Measurements from ENCODE around the gene STRBP.

STRBP gene

DNA sequence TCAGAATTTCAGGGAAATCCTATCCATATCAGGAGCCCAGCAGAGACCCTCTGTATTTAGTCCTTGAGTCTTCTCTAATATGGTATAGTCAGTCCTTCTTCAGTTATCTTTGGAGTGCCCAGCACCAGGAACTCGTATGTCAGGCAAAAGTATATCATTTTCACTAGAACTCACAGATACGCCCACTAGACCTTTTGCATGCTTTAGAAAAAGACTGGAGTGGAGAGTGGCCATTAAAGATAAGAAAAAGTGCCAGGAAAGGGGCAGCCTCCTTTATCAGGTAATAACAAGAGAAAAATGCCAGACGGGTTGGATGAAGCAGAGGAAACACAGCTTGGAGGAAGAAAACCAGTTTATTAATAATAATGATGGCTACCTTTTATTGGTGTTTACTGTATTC, 171.4 kb downstream of the STRBP start:
- no peak for DNase-seq (ENCODE audit: low read depth)

DNA sequence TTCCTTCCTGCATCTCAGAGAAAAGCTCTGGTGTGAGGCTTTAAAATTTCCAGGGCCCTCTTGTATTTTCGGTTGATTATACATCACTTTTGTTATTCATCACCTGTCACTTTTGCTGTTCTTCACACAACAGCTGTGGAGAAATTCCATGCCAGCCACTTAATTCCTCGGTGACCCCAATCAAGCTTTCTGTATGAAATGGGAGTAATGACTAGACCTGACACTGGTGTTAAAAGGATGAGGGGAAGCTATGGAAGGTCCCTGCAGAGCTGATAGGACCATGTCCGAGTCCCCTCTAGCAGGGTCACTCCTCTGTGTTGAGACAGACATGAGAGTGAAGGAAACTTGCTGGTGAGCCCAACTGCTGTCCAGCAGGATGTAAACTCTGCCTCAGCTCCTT, 175.2 kb downstream of the STRBP start:
- no peak for DNase-seq (ENCODE audit: low read depth)

DNA sequence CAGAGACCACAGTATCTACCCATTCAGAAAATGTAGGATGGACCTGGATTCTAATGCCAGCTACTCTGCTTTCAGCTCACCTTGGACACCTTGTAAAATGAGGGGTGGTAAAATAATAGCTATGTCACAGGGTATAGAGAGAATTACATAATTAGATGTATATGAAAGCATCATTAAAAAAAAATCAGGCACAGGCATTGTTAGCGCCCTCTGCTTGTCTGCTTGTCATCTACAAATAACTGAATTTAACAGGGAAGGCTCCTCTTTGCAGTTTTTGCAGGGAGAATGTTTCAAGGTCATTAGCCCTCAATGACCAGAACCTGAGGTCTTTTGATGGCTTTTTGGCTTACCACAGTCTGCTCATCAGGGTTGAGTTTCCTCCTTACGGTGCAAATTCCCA, 176.9 kb downstream of the STRBP start:
- DNase-seq (ENCODE audit: low read depth): no peak

DNA sequence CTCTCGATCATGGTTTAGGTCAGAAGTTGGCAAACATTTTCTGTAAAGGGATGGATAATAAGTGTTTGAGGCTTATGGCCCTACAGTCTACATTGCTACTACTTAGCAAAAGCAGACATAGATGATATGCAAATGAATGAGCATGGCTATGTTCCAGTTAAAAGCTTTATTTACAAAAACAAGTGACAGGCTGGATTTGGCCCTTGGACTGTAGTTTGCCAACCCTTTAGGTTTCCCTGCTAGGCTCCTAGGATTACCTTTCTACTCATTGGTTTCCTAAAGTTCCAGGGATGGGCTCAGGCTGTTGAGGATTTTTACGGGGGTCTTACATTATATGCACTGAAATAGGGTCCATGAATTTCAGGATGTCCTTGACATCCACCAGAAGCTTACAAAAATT, 177.4 kb downstream of the STRBP start:
- no peak for DNase-seq (ENCODE audit: low read depth)

DNA sequence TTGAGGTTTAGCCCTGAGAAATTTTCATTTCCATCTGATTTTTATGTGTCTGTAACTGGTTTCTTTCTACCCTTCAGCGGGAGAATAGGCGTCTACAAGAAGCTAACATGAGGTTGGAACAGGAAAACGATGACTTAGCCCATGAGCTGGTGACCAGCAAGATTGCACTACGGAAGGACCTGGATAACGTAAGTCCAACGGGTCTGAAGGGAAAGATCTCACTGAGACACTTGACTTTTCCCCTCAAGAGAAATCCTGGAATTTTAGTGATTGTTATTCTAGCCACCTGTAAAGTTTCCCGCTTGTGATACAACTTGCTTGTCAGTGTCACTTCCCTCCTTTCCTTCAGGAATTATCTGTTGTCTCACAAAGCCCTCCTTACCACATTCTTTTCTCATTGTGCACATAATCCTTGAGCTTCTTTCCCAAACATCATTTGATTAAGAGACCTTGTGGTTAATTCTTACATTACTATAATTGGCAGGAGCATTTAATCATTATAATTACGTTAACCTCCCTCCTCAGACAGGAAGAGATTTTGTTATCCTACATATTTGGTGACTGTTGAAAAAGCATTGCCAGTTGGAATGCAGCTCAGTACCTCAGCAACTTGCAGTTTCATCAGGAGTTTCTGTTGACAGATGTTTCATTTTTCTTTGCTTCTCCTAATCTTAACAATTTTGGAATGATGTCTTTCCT, 178.0 kb downstream of the STRBP start:
- no peak for DNase-seq (ENCODE audit: low read depth)

DNA sequence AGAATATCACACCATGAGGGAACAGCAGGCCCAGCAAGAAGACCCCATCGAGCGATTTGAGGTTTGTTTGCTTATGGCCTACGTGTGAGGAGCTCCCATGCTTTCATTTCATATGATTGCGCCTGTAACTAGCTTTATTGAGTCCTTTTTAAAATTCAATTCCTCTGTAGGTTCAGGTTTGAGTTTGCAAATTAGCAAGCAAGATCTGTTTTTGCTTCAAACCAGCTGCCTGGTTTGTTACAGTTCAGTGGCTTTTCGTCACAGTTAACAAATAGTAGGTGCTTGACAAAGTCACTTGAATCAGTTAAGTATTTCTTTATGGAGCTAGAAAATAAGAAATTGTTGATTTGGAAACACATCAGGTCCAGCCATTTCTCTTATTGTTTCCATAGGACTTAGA, 178.6 kb downstream of the STRBP start:
- DNase-seq (ENCODE audit: low read depth): no peak

DNA sequence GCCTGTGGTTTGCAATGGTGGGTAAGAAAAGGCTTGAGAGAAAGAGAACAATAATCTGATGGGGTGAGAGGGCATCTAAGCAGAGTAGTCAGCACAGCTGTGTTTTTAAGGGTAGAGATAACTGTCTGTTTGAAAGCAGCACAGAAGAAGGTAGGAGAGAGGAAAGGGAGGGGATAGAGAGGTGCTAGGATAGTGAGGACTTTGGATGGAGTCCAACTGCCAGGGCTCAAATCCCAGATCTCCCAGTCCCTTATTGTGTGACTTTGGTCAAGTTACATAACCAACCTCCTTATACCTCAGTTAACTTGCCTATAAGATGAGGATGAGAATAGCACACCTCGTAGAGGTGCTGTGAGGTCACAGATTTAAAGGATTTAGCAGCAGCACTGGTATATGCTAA, 179.3 kb downstream of the STRBP start:
- no peak for DNase-seq (ENCODE audit: low read depth)

DNA sequence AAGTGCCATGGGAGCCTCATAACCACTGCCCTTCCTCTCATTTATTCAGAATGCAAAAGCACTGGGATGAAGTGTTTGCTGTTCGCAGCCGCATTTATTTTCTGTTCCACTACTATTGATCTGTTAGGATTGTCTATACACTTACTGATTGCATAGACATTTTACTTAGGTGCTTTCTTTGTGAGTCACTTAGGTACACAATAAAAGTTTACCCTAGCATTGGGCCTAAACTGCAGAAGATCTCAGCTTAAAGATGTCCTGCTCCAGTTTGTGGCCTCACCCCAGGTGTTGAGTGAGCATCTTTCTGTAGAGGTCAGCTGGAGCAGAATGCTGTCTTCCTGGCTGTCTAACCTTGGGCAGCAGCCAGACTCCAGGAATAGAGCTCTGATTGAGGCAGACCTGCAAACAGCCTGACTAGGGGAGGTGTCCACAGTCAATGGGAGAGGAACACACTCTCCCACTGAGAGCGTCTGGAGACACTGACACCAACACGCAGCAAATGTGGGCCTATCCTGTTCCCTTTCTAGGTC, 181.0 kb downstream of the STRBP start:
- no peak for DNase-seq (ENCODE audit: low read depth)

DNA sequence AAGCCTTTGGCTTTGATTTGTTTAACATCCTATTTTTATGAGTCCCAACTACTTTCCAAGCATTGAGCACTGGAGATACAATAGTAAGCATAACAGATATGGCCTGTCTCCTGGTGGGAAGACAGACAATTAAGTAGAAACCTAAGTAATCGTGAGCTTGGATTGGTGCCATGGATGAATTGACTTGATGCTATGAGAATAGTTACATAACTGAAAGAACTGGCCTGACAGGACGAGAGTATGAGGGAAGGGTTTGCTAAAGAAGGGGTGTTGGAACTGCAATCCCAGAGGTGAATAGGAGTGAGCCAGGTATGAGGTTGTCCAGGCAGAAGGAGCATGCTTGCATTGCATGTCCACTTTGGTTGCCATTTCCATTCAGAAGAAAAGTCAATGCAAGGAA, 182.5 kb downstream of the STRBP start:
- no peak for DNase-seq (ENCODE audit: low read depth)

DNA sequence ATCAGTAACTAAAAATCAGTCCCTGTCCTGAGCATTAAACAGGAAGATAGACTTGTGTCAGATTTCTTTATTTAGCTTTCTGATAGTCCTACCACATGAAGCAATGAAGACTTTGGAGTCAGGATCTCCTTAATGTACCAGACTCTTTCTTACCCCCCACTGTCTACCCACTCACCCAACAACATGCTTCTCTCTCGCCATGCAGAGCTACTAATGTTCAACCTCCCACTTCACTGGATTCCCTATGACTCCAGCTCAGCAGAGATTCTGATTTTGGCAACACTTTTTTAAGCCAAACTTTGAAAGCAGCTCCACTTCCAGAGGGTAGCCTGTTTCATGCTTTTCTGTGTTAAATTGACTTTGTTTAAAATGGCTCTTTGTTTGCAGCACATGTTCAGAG, 184.1 kb downstream of the STRBP start:
- DNase-seq (ENCODE audit: low read depth): no peak

DNA sequence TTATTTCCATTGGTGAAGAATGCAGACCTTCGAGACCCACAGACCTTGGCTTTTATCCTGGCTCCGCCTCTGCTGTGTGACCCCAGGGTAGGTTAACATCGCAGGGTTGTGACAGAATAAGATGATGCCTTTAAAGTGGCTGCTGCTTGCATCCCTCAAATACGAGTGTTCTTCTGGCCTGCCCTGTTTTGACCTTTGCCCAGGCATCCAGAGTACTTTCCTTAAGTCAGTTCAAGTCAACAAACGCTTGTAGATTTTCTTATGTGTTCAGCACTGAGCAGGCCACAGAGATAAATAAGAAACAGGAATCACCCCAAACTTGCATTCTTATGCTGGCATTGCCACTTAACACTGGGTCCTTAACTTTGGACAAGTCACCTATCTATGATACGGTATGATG, 184.7 kb downstream of the STRBP start:
- DNase-seq (ENCODE audit: low read depth): no peak

DNA sequence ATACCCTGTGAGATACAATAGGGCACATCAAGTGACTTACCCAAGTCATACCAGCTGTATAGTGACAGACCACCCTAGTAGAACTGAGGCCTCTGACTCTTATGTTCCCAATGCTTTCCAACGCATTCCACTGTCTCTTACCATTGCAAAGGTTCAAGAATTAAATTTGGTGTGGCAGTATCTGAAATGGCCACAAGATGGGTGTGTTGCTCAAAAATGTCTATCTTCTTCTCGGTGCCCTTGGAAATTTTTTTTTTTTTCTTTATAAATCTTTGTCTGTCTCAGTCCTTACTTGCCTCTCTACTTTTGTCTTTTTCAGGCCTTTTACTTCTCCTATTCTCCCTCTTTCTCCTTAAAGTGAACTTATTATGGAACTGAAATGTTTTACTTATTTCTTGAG, 186.6 kb downstream of the STRBP start:
- DNase-seq (ENCODE audit: low read depth): no peak

DNA sequence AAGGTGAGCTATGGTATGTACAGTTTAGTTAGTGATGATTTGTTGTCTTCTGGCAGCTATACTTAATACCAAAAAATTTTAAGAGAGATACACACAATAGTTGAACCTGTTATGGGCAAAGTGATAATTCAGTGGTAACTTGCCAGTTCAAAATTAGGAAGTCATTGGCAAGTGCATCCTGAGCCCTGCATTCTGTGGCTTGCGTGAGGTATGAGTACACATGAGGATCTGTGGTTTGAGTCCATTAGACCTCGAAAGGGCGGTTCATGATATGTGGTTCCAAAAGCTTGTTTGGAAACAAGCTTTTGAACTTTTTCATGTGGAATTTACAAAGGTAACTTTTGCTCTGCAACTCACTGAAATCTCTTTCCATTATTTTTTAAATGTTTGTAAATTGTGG, 187.9 kb downstream of the STRBP start:
- no peak for DNase-seq (ENCODE audit: low read depth)

DNA sequence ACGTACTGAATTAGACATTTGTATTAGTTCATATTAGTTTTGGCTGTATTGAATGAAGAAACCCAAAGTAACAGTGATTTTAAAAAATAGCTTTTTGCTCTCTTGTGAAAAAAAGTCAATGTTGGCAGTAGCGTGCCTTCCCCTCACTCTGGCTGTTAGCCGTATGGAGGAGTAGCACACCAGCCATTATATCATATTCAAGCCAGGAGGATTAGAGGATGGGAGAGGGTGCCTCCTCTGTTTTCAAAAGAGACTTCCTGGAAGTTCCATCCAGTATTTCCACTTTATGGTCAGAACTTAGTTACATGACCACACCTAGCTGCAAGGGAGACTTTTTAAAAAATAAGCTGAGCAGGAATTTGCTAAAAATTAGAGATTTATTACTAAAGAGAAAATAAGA, 193.8 kb downstream of the STRBP start:
- no peak for DNase-seq (ENCODE audit: low read depth)

DNA sequence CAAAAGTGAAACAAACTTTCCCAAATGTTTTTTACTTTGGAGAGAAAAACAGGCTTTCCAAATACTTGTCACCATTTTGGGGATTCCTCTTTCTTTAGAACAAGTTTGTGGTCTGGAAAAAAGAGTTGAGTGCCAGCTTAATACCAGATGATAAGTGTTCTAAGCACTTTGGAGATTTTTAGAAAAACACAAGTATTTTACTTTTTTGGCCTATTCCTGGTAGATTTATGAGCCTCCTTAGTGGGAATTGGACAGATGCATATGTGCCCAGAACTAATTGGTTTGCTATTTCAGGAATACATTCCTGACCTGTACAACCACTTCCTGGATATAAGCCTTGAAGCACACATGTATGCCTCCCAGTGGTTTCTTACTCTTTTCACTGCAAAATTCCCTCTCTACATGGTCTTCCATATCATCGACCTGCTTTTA, 194.4 kb downstream of the STRBP start:
- no peak for DNase-seq (ENCODE audit: low read depth)

DNA sequence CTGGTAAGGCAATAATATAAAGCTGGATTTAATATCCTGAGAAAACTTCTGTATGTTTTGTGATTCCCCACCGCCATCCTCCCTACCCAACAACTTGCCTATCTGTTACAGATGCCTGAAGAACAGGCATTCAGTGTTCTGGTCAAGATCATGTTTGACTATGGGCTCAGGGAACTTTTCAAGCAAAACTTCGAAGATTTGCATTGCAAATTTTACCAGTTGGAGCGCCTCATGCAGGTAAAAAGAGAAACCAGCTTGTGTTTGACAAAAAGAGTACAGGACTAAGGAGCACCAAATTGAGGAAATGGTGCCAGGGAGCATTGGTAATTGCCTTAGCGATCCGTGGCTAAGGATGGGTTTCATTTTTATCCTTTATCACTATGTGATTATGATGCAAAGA, 194.9 kb downstream of the STRBP start:
- DNase-seq (ENCODE audit: low read depth): no peak

DNA sequence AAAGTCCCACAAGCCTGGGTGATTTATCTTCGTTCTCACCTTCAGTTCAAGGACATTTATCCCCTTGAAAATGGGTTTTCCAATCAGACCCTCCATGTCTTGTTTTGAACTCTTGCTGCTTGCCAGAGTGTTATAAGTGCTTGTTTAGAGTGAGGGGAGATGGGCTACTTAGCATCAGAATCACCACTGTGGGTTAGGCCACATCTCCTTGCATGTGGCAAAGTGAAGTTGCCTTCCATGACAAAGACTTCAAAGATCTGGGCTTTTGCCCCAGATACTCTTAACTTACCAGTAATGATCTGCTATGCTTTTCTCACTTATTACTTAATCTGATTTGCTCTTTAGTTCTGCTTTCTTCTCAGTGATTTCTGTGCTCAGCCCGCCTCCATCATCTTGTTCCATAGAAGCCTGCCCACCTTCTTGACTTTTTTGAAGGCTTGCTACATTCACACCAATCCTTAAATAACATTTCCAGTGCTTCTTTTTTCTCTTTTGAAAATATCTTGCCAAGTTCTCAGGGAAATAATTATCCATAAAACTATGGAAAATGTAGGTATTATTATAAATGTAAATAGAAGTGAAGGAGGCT, 195.9 kb downstream of the STRBP start:
- DNase-seq (ENCODE audit: low read depth): no peak

Data from activated T-helper 1 cell treated with Interleukin-2 at 50 U/mL for 16 hours (primary cell).